H9 (cell line): Measurements from ENCODE around the gene UBE2Q2. TPM values are rescaled to one million over a fixed set of nuclear protein-coding genes. Genes with fewer than 3 reads are reported as not detected.

ENCODE experiments used
- DNase-seq: peaks from one replicate; pipeline ENCODE4 v3.0.0-alpha.2; 2017
- H2AFZ ChIP-seq: one replicate; pipeline ENCODE4 v1.6.1; 2013; ENCODE audit warnings: mild to moderate bottlenecking, low read length, control low read depth, moderate library complexity
- H2AK5ac ChIP-seq: 2 replicates; pipeline ENCODE4 v1.6.1; 2013; ENCODE audit warnings: low read length, control low read depth, mixed read lengths; ENCODE audit not compliant: insufficient read length
- H2BK120ac ChIP-seq: one replicate; pipeline ENCODE4 v1.6.1; 2013; ENCODE audit warnings: low read depth, mild to moderate bottlenecking, low read length, control low read depth, inconsistent platforms; ENCODE audit not compliant: poor library complexity, severe bottlenecking
- H2BK12ac ChIP-seq: 2 replicates; pipeline ENCODE4 v1.6.1; 2013; ENCODE audit warnings: low read length, control low read depth, mixed read lengths, low read depth; ENCODE audit not compliant: insufficient read length
- H2BK15ac ChIP-seq: 2 replicates; pipeline ENCODE4 v1.6.1; 2013; ENCODE audit warnings: low read depth, low read length, control low read depth
- H2BK20ac ChIP-seq: one replicate; pipeline ENCODE4 v1.6.1; 2013; ENCODE audit warnings: low read depth, mild to moderate bottlenecking, low read length, control low read depth, inconsistent platforms; ENCODE audit not compliant: poor library complexity, severe bottlenecking
- H2BK5ac ChIP-seq: 2 replicates; pipeline ENCODE4 v1.6.1; 2013; ENCODE audit warnings: low read length, control low read depth, mixed read lengths; ENCODE audit not compliant: insufficient read length
- H3K14ac ChIP-seq: 2 replicates; pipeline ENCODE4 v1.6.1; 2013; ENCODE audit warnings: low read length, control low read depth; ENCODE audit not compliant: insufficient read depth
- H3K18ac ChIP-seq: 2 replicates; pipeline ENCODE4 v1.6.1; 2013; ENCODE audit warnings: low read depth, mild to moderate bottlenecking, mixed read lengths, low read length, control low read depth; ENCODE audit not compliant: insufficient read length
- H3K23ac ChIP-seq: 2 replicates; pipeline ENCODE4 v1.6.1; 2013; ENCODE audit warnings: low read length, control low read depth, mixed read lengths, low read depth; ENCODE audit not compliant: insufficient read length
- H3K23me2 ChIP-seq: 2 replicates; pipeline ENCODE4 v1.6.1; 2013; ENCODE audit warnings: low read depth, mild to moderate bottlenecking, mixed read lengths, low read length, control low read depth; ENCODE audit not compliant: insufficient read length, poor library complexity, severe bottlenecking
- H3K27ac ChIP-seq: 2 replicates; pipeline ENCODE4 v1.5.1; 2013; ENCODE audit warnings: low read length, control low read depth, mixed read lengths, low read depth; ENCODE audit not compliant: insufficient read length
- H3K27me3 ChIP-seq: 2 replicates; pipeline ENCODE4 v1.6.1; 2013; ENCODE audit warnings: low read length, control low read depth, inconsistent platforms; ENCODE audit not compliant: insufficient read depth
- H3K4ac ChIP-seq: 2 replicates; pipeline ENCODE4 v1.6.1; 2013; ENCODE audit warnings: low read depth, mild to moderate bottlenecking, control low read depth, inconsistent platforms, low read length, moderate library complexity
- H3K4me1 ChIP-seq: 2 replicates; pipeline ENCODE4 v1.6.1; 2013; ENCODE audit warnings: low read length, control low read depth, inconsistent platforms; ENCODE audit not compliant: insufficient read depth
- H3K4me2 ChIP-seq: 2 replicates; pipeline ENCODE4 v1.6.1; 2013; ENCODE audit warnings: low read length, control low read depth, mixed read lengths; ENCODE audit not compliant: insufficient read length, insufficient read depth
- H3K56ac ChIP-seq: 2 replicates; pipeline ENCODE4 v1.6.1; 2013; ENCODE audit warnings: low read depth, mild to moderate bottlenecking, mixed read lengths, low read length, control low read depth; ENCODE audit not compliant: insufficient read length
- H3K79me1 ChIP-seq: 2 replicates; pipeline ENCODE4 v1.6.1; 2013; ENCODE audit warnings: low read depth, mild to moderate bottlenecking, moderate library complexity, low read length, control low read depth, inconsistent platforms; ENCODE audit not compliant: insufficient read depth, poor library complexity, severe bottlenecking
- H3K79me2 ChIP-seq: 2 replicates; pipeline ENCODE4 v1.6.1; 2013; ENCODE audit warnings: low read length, control low read depth, inconsistent platforms; ENCODE audit not compliant: insufficient read depth
- H3K9ac ChIP-seq: 2 replicates; pipeline ENCODE4 v1.6.1; 2013; ENCODE audit warnings: low read length, control low read depth, mixed read lengths; ENCODE audit not compliant: insufficient read length; ENCODE audit errors: extremely low read depth
- H3K9me3 ChIP-seq: one replicate; pipeline ENCODE4 v1.6.1; 2013; ENCODE audit warnings: low read depth, low read length, inconsistent platforms; ENCODE audit not compliant: control insufficient read depth
- H3T11ph ChIP-seq: one replicate; pipeline ENCODE4 v1.6.1; 2013; ENCODE audit warnings: mild to moderate bottlenecking, low read length, control low read depth, inconsistent platforms
- H4K20me1 ChIP-seq: one replicate; pipeline ENCODE4 v1.6.1; 2013; ENCODE audit not compliant: control insufficient read depth, insufficient read length, insufficient read depth
- H4K5ac ChIP-seq: 2 replicates; pipeline ENCODE4 v1.6.1; 2013; ENCODE audit warnings: low read depth, mild to moderate bottlenecking, mixed read lengths, low read length, control low read depth; ENCODE audit not compliant: insufficient read length
- H4K8ac ChIP-seq: replicated peaks from 2 replicates; pipeline ENCODE4 v1.6.1; 2013; ENCODE audit warnings: low read length, control low read depth, mixed read lengths, low read depth; ENCODE audit not compliant: insufficient read length
- H4K91ac ChIP-seq: 2 replicates; pipeline ENCODE4 v1.6.1; 2013; ENCODE audit warnings: low read depth, mild to moderate bottlenecking, moderate library complexity, mixed read lengths, low read length, control low read depth; ENCODE audit not compliant: insufficient read length
- H3K27ac Mint-ChIP-seq, 3 experiments: 2 replicates in 2 of 3; 3 replicates in 1 of 3; pipeline ENCODE4 v1.8.0; 2020 to 2021; ENCODE audit warnings: mixed read lengths in 3 of 3, mild to moderate bottlenecking in 1 of 3, moderate library complexity in 1 of 3
- H3K27me3 Mint-ChIP-seq: 2 replicates; pipeline ENCODE4 v1.8.0; 2021; ENCODE audit warnings: low read depth, mild to moderate bottlenecking, moderate library complexity, mixed read lengths
- H3K36me3 Mint-ChIP-seq, 3 experiments: 2 replicates in 2 of 3; 3 replicates in 1 of 3; pipeline ENCODE4 v1.8.0; 2020 to 2021; ENCODE audit warnings: low read depth in 3 of 3, mixed read lengths in 3 of 3; ENCODE audit not compliant: insufficient read depth in 1 of 3
- H3K4me1 Mint-ChIP-seq, 2 experiments: 2 replicates each; pipeline ENCODE4 v1.8.0; 2020; ENCODE audit warnings: mixed read lengths in 2 of 2
- H3K4me3 Mint-ChIP-seq, 2 experiments: 2 replicates in 1 of 2; 3 replicates in 1 of 2; pipeline ENCODE4 v1.8.0; 2020 to 2021; ENCODE audit warnings: mild to moderate bottlenecking in 2 of 2, mixed read lengths in 2 of 2, moderate library complexity in 1 of 2
- H3K9me3 Mint-ChIP-seq, 2 experiments: 2 replicates in 1 of 2; 3 replicates in 1 of 2; pipeline ENCODE4 v1.8.0; 2020; ENCODE audit warnings: mild to moderate bottlenecking in 2 of 2, mixed read lengths in 2 of 2, moderate library complexity in 1 of 2
- WGBS: extraction: QIAGEN DNeasy Blood & Tissue Kit; methylation state at CpG from one replicate; pipeline ENCODE4 v1.1.7; 2013; ENCODE audit warnings: missing lambda C conversion rate, low lambda C conversion rate, mixed read lengths; ENCODE audit not compliant: insufficient read length; ENCODE audit errors: extremely low coverage; 5-methylcytosine and 5-hydroxymethylcytosine counted together
- total RNA-seq: library from RNA; stranded (reverse); gene quantifications from 2 replicates; pipeline ENCODE4 v1.2.1, GENCODE V29; 2021
- TF ChIP-seq, protein P1 (sequence below): fragments of 200-600 bp; sonication (generic); conservative IDR thresholded peaks from 3 replicates; pipeline ENCODE4 v1.8.0; 2021; ENCODE audit warnings: antibody characterized with exemption, mild to moderate bottlenecking

UBE2Q2 gene
- total RNA-seq, 1 experiment from 2014 or later = 29.6 TPM

DNA sequence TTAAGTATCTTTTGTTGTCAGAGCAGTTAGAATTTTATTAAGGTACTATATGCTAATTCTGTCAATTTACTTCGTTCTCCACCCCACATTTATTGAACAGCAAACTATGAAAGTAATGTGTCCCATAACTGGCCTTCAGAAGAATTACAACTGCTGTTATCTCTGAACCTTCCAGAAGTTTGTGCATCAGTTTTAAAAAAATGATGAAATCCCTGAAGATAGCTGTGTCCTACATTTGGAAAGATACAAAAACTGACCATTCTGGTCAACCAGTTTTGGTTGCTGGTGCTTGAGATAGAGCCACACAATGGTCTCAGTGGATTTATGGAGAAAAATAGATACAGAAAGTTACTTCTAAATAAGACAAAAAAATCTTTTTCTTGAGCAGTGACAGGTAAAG, 5.9 kb downstream of the UBE2Q2 start:
- TF ChIP-seq, protein P1, sequence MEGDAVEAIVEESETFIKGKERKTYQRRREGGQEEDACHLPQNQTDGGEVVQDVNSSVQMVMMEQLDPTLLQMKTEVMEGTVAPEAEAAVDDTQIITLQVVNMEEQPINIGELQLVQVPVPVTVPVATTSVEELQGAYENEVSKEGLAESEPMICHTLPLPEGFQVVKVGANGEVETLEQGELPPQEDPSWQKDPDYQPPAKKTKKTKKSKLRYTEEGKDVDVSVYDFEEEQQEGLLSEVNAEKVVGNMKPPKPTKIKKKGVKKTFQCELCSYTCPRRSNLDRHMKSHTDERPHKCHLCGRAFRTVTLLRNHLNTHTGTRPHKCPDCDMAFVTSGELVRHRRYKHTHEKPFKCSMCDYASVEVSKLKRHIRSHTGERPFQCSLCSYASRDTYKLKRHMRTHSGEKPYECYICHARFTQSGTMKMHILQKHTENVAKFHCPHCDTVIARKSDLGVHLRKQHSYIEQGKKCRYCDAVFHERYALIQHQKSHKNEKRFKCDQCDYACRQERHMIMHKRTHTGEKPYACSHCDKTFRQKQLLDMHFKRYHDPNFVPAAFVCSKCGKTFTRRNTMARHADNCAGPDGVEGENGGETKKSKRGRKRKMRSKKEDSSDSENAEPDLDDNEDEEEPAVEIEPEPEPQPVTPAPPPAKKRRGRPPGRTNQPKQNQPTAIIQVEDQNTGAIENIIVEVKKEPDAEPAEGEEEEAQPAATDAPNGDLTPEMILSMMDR = no peak
- no peak overlapping the region for H2BK20ac ChIP-seq
- H3K4me2 ChIP-seq = no peak overlapping the region
- Mint-ChIP-seq H3K9me3 (no peaks in the 10 kb centered on the region; a peak in 1 of 5 replicates), H3K27ac (no peak overlapping the region), H3K27me3 (no peaks in the 10 kb centered on the region), H3K4me3 (no peak overlapping the region), H3K36me3 (peaks cover 9 to 33% (median 27%) of the 10 kb centered on the region in 3 experiments; a peak in 6 of 7 replicates), H3K4me1 (peaks cover 43 to 53% of the 10 kb centered on the region in 2 experiments)
- no peak overlapping the region for H2BK15ac ChIP-seq
- no peak overlapping the region for H4K91ac ChIP-seq
- no peak overlapping the region for H2BK120ac ChIP-seq
- no peaks in the 10 kb centered on the region for H3K9me3 ChIP-seq
- H3K9ac ChIP-seq = no peak overlapping the region
- no CpG with 5 or more reads among the region's 1 CpG for WGBS
- DNase-seq = no peak
- no peaks in the 10 kb centered on the region for H3K27me3 ChIP-seq
- no peak overlapping the region for H3K56ac ChIP-seq
- H3K79me2 ChIP-seq = peaks cover 46% of the 10 kb centered on the region; the same call in 1 of the 2 replicates
- no peak overlapping the region for H2BK12ac ChIP-seq
- no peak overlapping the region for H4K5ac ChIP-seq
- no peak overlapping the region for H4K8ac ChIP-seq
- H2BK5ac ChIP-seq = no peak overlapping the region
- no peak overlapping the region for H2AK5ac ChIP-seq
- no peak overlapping the region for H3K23ac ChIP-seq
- no peaks in the 10 kb centered on the region for H4K20me1 ChIP-seq
- H3K14ac ChIP-seq = no peak overlapping the region
- peaks cover 6% of the 10 kb centered on the region for H3K79me1 ChIP-seq
- no peak overlapping the region for H3K27ac ChIP-seq
- H3K4ac ChIP-seq = no peak overlapping the region
- H3K18ac ChIP-seq = no peak overlapping the region
- H2AFZ ChIP-seq = no peak overlapping the region
- peaks cover 4% of the 10 kb centered on the region for H3K4me1 ChIP-seq
- H3K23me2 ChIP-seq = peaks cover 10% of the 10 kb centered on the region
- H3T11ph ChIP-seq = no peak overlapping the region
